ENCODE measurements around the gene SUV39H1.

GRCh38 chrX:48728653-48729052 lies 32.1 kb downstream of the SUV39H1 start:
- no peak for TF ChIP-seq CTCF (conservative IDR thresholded peaks at IDR 0.05 in 1 of 2, IDR thresholded peaks at IDR 0.05 in 1 of 2; ENCODE audit: extremely low read depth in 1 of 2, insufficient read depth in 1 of 2, low read depth in 1 of 2, low read length in 2 of 2)
- no peak for TF ChIP-seq EZH2 (IDR thresholded peaks at IDR 0.05; ENCODE audit: borderline replicate concordance, low read length)
